Activated naive CD8-positive, alpha-beta T cell treated with anti-CD3 and anti-CD28 coated beads, Interleukin-2, amount 50 U/mL, for 16 hours (primary cell): Measurements from ENCODE around the gene RAC3.
"Not testable (repeated sequence)": the region's sequence is repeated elsewhere in the genome, so short reads cannot be mapped to it uniquely, and the experiment has no call there.

Experiments used
- DNase-seq: peaks from one replicate; pipeline ENCODE4 v3.0.0-alpha.2; 2020; ENCODE audit warnings: low read depth, low spot score

The RAC3 gene

GRCh38 chr17:82023447-82024241 lies 7.8 kb upstream of the RAC3 start:
- DNase-seq, result no peak

GRCh38 chr17:82024859-82025258 lies 6.6 kb upstream of the RAC3 start:
- DNase-seq, result no peak

- no peak for DNase-seq
Observed at GRCh38 chr17:82025401-82026107, 5.9 kb upstream of the RAC3 start.

GRCh38 chr17:82028246-82028645 lies 3.2 kb upstream of the RAC3 start:
- no peak for DNase-seq

- no peak for DNase-seq
Observed at GRCh38 chr17:82028966-82029365, 2.5 kb upstream of the RAC3 start.

GRCh38 chr17:82029391-82029790 lies 2.1 kb upstream of the RAC3 start:
- no peak for DNase-seq

GRCh38 chr17:82029990-82030469 lies 1.4 kb upstream of the RAC3 start:
- DNase-seq, result no peak

GRCh38 chr17:82030470-82031302 lies 792 bp upstream of the RAC3 start:
- peak; percentile 49 for DNase-seq

GRCh38 chr17:82031885-82032627 lies 578 bp downstream of the RAC3 start:
- DNase-seq, result no peak

- DNase-seq, result no peak
Observed at GRCh38 chr17:82033359-82034085, 2.0 kb downstream of the RAC3 start.

GRCh38 chr17:82034371-82035011 lies 3.0 kb downstream of the RAC3 start:
- DNase-seq, result no peak

GRCh38 chr17:82035488-82035887 lies 4.0 kb downstream of the RAC3 start:
- DNase-seq, result no peak

- DNase-seq, result no peak
Observed at GRCh38 chr17:82035956-82036633, 4.6 kb downstream of the RAC3 start.

- no peak for DNase-seq
Observed at GRCh38 chr17:82036634-82037091, 5.2 kb downstream of the RAC3 start.

- peak; percentile 90 for DNase-seq
Observed at GRCh38 chr17:82037092-82037888, 5.8 kb downstream of the RAC3 start, which contains the start of gene DCXR. Gene DCXR (minus strand): TSS chr17:82037697. CDS start chr17:82037682, 15 bp downstream.

GRCh38 chr17:82037889-82038195 lies 6.4 kb downstream of the RAC3 start:
- no peak for DNase-seq

GRCh38 chr17:82038796-82039409 lies 7.4 kb downstream of the RAC3 start:
- not testable (repeated sequence) for DNase-seq

- DNase-seq, result no peak
Observed at GRCh38 chr17:82039695-82040299, 8.3 kb downstream of the RAC3 start.
